ENCODE data around the gene UQCRHL. TPM values are rescaled to one million over a fixed set of nuclear protein-coding genes. Genes with fewer than 3 reads are reported as not detected.
"Not testable (repeated sequence)": the region's sequence is repeated elsewhere in the genome, so short reads cannot be mapped to it uniquely, and the experiment has no call there.

The UQCRHL gene
- total RNA-seq, 4 donors from 2014 or later, result 0.63 to 1.9 (median 0.95) TPM

- DNase-seq (ENCODE audit: low spot score) (no peak), ATAC-seq (ENCODE audit: low FRiP score) (no peak)
- TF ChIP-seq CTCF (IDR thresholded peaks at IDR 0.05), result no peak
These were observed 31.3 kb upstream of the UQCRHL start for GRCh38 chr1:15838721-15839120.

GRCh38 chr1:15837931-15838330, 30.5 kb upstream of the UQCRHL start:
- no peak for TF ChIP-seq CTCF (IDR thresholded peaks at IDR 0.05)
- DNase-seq (ENCODE audit: low spot score), result no peak
- ATAC-seq (ENCODE audit: low FRiP score), result no peak

GRCh38 chr1:15836772-15837669, 29.6 kb upstream of the UQCRHL start:
- ATAC-seq (ENCODE audit: low FRiP score) (no peak), DNase-seq (ENCODE audit: low spot score) (no peak)
- TF ChIP-seq CTCF (IDR thresholded peaks at IDR 0.05), result no peak

GRCh38 chr1:15836511-15836771, 29.0 kb upstream of the UQCRHL start:
- not testable (repeated sequence) for DNase-seq (ENCODE audit: low spot score); ATAC-seq (ENCODE audit: low FRiP score)

GRCh38 chr1:15835741-15836510, 28.5 kb upstream of the UQCRHL start:
- peak; percentile 94 for ATAC-seq (ENCODE audit: low FRiP score)
- TF ChIP-seq CTCF (IDR thresholded peaks at IDR 0.05), result no peak
- DNase-seq (ENCODE audit: low spot score), result peak; percentile 97

GRCh38 chr1:15835205-15835740, 27.8 kb upstream of the UQCRHL start:
- peak; percentile 13 for ATAC-seq (ENCODE audit: low FRiP score)
- DNase-seq (ENCODE audit: low spot score), result no peak
- no peak for TF ChIP-seq CTCF (IDR thresholded peaks at IDR 0.05)

- TF ChIP-seq CTCF (IDR thresholded peaks at IDR 0.05), result no peak
- DNase-seq (ENCODE audit: low spot score) (no peak), ATAC-seq (ENCODE audit: low FRiP score) (peak; percentile 72)
These were observed 27.2 kb upstream of the UQCRHL start for GRCh38 chr1:15834406-15835204.
